GM18511 (cell line): ENCODE results near the gene CCNK.

Experiments
- ATAC-seq: cut with Tn5 transposase; IDR thresholded peaks from one replicate; pipeline ENCODE4 v1.9.1; 2021; ENCODE audit warnings: mild to moderate bottlenecking, moderate library complexity; ENCODE audit not compliant: unreplicated experiment

CCNK gene

GRCh38 chr14:99518441-99519346 lies 37.5 kb downstream of the CCNK start:
- ATAC-seq, result peak; percentile 70

- no peak for ATAC-seq
Observed at GRCh38 chr14:99519347-99519881, 38.2 kb downstream of the CCNK start.

GRCh38 chr14:99519931-99520421 lies 38.8 kb downstream of the CCNK start:
- no peak for ATAC-seq

- no peak for ATAC-seq
Observed at GRCh38 chr14:99520571-99521081, 39.4 kb downstream of the CCNK start.

GRCh38 chr14:99521176-99522024 lies 40.2 kb downstream of the CCNK start:
- no peak for ATAC-seq

GRCh38 chr14:99522025-99522401 lies 40.8 kb downstream of the CCNK start:
- no peak for ATAC-seq

- no peak for ATAC-seq
Observed at GRCh38 chr14:99522457-99522891, 41.3 kb downstream of the CCNK start.

GRCh38 chr14:99522934-99523703 lies 41.9 kb downstream of the CCNK start:
- no peak for ATAC-seq

GRCh38 chr14:99523704-99524055 lies 42.5 kb downstream of the CCNK start:
- no peak for ATAC-seq

- ATAC-seq, result no peak
Observed at GRCh38 chr14:99524091-99524661, 43.0 kb downstream of the CCNK start.

- no peak for ATAC-seq
Observed at GRCh38 chr14:99524804-99525698, 43.8 kb downstream of the CCNK start.

- ATAC-seq, result no peak
Observed at GRCh38 chr14:99525699-99526080, 44.5 kb downstream of the CCNK start.

GRCh38 chr14:99527026-99527425 lies 45.8 kb downstream of the CCNK start:
- ATAC-seq, result no peak

GRCh38 chr14:99527427-99528076 lies 46.3 kb downstream of the CCNK start:
- no peak for ATAC-seq

- no peak for ATAC-seq
Observed at GRCh38 chr14:99529899-99530298, 48.7 kb downstream of the CCNK start.

- ATAC-seq, result no peak
Observed at GRCh38 chr14:99530407-99531155, 49.4 kb downstream of the CCNK start.

- ATAC-seq, result no peak
Observed at GRCh38 chr14:99531251-99532096, 50.3 kb downstream of the CCNK start.
